Transverse colon (tissue), 4 donors: ENCODE measurements around the gene NCOA3. TPM values are rescaled to one million over a fixed set of nuclear protein-coding genes. Genes with fewer than 3 reads are reported as not detected.

Source experiments
- DNase-seq: peaks from one replicate; pipeline ENCODE4 v3.0.0-alpha.2; 2019
- H3K27ac ChIP-seq, 4 donors: fragments of 200-600 bp; sonication (generic); 2 replicates each; pipeline ENCODE4 v1.5.1; 2016 to 2018; ENCODE audit warnings: inconsistent platforms in 4 of 4
- H3K27me3 ChIP-seq: fragments of 200-600 bp; sonication (generic); 2 replicates; pipeline ENCODE4 v1.5.1; 2017; ENCODE audit warnings: inconsistent platforms
- H3K36me3 ChIP-seq, 4 donors: fragments of 200-600 bp; sonication (generic); 2 replicates each; pipeline ENCODE4 v1.5.1; 2017 to 2019; ENCODE audit warnings: inconsistent platforms in 4 of 4
- H3K4me1 ChIP-seq, 4 donors: fragments of 200-600 bp; sonication (generic); 2 replicates each; pipeline ENCODE4 v1.5.1; 2017 to 2020; ENCODE audit warnings: inconsistent platforms in 4 of 4
- H3K4me3 ChIP-seq, 4 donors: fragments of 200-600 bp; sonication (generic); 1 replicate in 1 of 4; 2 replicates in 3 of 4; pipeline versions ENCODE4 v1.5.1 to v1.6.1; 2017 to 2019; ENCODE audit warnings: inconsistent platforms in 4 of 4
- H3K9me3 ChIP-seq, 2 donors: fragments of 200-600 bp; sonication (generic); 2 replicates each; pipeline ENCODE4 v1.5.1; 2017 to 2019; ENCODE audit warnings: inconsistent platforms in 2 of 2
- CTCF ChIP-seq, 5 experiments: fragments of 200-600 bp in 3 of 5; fragments of 450-650 bp in 2 of 5; sonication (generic) in 3 of 5; IDR thresholded peaks; 1 replicate in 2 of 5; 2 replicates in 3 of 5; pipeline ENCODE4 v1.5.1; 2016 to 2017; ENCODE audit warnings: antibody characterized with exemption in 5 of 5, inconsistent platforms in 3 of 5, mild to moderate bottlenecking in 2 of 5, moderate library complexity in 1 of 5
- EP300 ChIP-seq: sonication (generic); formaldehyde crosslinking; IDR thresholded peaks from one replicate; pipeline ENCODE4 v1.6.1; 2017; ENCODE audit warnings: antibody characterized with exemption, low read depth
- POLR2A ChIP-seq: fragments of 450-650 bp; IDR thresholded peaks from one replicate; pipeline ENCODE4 v1.6.1; 2016; ENCODE audit warnings: antibody characterized with exemption, mild to moderate bottlenecking, moderate library complexity
- POLR2AphosphoS5 ChIP-seq, 3 donors: sonication (generic); formaldehyde crosslinking; IDR thresholded peaks; one replicate each; pipeline ENCODE4 v1.6.1; 2016; ENCODE audit warnings: antibody characterized with exemption in 3 of 3
- WGBS, 2 donors: methylation state at CpG; one replicate each; pipeline ENCODE4 v1.1.5; 2018; ENCODE audit warnings: low coverage in 1 of 2; 5-methylcytosine and 5-hydroxymethylcytosine counted together
- in situ Hi-C, 4 donors: fragments of 200-750 bp; cut with MboI; loops; one replicate each; pipeline versions ENCODE4 v1.15.0 to v1.15.1; 2017; ENCODE audit warnings: low sequenced_read_pairs in 3 of 4, low pct_ligation_motif_present in 1 of 4, low pct_unique_long_range_greater_than_20kb in 1 of 4
- intact Hi-C: fragments of 100-400 bp; cut with DNase I; formaldehyde crosslinking; loops from one replicate; pipeline ENCODE4 v1.15.1; 2023; ENCODE audit warnings: low total_unique reads
- total RNA-seq, 4 donors: library from RNA; depleted of rRNA; stranded (reverse); fragments of >200 nt; gene quantifications; one replicate each; pipeline ENCODE4 v1.1.0, GENCODE V29; 2016

Gene NCOA3
- total RNA-seq, 4 donors from 2014 or later = 9.2 to 39.1 (median 22.3) TPM

DNA sequence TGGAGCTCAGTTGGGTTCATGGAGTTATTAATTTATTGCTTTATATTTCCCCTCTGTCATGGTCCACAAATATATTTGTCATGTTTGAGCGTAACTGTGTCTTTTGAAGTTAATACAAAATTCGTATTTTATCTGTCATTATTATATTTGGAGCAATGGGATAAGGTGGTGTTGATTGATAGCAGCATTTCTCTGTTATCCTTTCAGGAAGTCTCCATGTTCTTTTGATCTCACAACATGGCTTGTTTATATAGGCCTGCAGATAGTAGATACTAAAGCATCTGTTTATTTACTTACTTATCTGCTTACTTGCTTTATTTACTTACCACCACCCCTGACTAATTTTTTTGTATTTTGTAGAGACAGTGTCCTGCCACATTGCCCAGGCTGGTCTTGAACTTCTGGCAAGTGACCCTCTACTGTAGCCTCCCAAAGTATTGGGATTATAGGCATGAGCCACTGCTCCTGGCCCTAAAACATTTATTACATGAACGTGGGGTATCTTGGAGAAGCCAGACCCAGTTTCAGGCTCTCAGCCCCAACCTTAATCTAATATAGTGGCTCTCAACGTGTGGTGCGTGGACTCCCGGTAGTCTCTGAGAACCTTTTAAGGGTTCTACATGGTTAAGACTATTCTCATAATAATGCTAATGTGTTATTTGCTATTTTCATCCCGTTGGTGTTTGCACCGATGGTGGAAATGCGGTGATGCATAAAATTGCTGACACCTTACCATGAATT is 104.2 kb downstream of the NCOA3 start:
- Histone ChIP-seq H3K4me1 (peaks cover 0 to 18% (median 2%) of the 10 kb centered on the region in 4 donors), H3K9me3 (no peaks in the 10 kb centered on the region), H3K27ac (no peak overlapping the region), H3K27me3 (no peaks in the 10 kb centered on the region), H3K36me3 (no peaks in the 10 kb centered on the region), H3K4me3 (no peak overlapping the region)
- intact Hi-C loops (no loop called here), in situ Hi-C loops (loop anchor here in 3 of 4 donors (25.0 kb wide), 4 partner anchors 219 to 419 kb away; no protein-coding TSS in a partner anchor)
- DNase-seq = no peak
- 87 to 88% methylated on average over 7 to 9 of the region's 9 CpGs for WGBS, 2 donors
- no peak for TF ChIP-seq POLR2A
- no peak for TF ChIP-seq EP300
- no peak for TF ChIP-seq CTCF (IDR thresholded peaks at IDR 0.05)
- TF ChIP-seq POLR2AphosphoS5 (IDR thresholded peaks at IDR 0.05) = no peak

GRCh38 chr20:47606414-47606982 is 104.8 kb downstream of the NCOA3 start:
- no peak for DNase-seq
- 94% methylated on average over 3 to 7 of the region's 7 CpGs for WGBS, 2 donors
- H3K36me3 ChIP-seq = no peaks in the 10 kb centered on the region
- intact Hi-C loops = no loop called here
- no peaks in the 10 kb centered on the region for H3K9me3 ChIP-seq
- no peak overlapping the region for H3K4me3 ChIP-seq
- in situ Hi-C loops = loop anchor here in 3 of 4 donors (25.0 kb wide), 4 partner anchors 219 to 419 kb away; no protein-coding TSS in a partner anchor
- no peaks in the 10 kb centered on the region for H3K27me3 ChIP-seq
- TF ChIP-seq POLR2AphosphoS5 (IDR thresholded peaks at IDR 0.05) (no peak), POLR2A (no peak), CTCF (IDR thresholded peaks at IDR 0.05) (no peak), EP300 (no peak)
- peaks cover 0 to 18% (median 2%) of the 10 kb centered on the region in 4 donors for H3K4me1 ChIP-seq
- H3K27ac ChIP-seq = no peak overlapping the region

DNA sequence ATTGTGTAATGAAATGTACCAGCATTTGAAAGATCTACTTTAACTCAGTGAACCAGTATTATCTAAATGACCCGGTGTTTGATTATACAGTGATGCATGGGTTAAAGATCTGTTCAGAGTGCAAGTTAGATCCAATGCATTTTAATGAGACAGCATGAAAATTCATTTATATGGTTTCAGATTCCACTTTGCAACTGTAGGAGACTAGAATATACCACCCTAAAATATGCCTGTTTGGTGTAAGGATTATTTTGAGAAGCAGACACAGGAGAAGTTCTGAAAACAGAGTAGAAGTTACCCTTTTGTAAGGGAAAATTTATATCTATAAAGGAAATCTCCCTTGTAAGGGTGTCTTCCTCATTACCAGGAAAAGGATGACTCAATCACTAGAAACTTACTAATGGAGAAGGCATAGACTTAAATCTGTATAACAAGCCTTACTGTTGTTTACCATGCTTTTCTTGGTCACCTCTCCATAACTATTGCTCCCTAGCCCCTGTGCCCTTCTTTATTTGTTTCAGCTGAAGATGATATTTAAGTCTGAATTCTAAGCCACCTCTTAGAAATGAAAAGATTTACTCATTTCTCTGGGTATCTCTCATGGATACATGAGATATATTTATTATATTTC is 105.4 kb downstream of the NCOA3 start:
- DNase-seq = no peak
- no peaks in the 10 kb centered on the region for H3K9me3 ChIP-seq
- H3K4me3 ChIP-seq = no peak overlapping the region
- no peaks in the 10 kb centered on the region for H3K36me3 ChIP-seq
- H3K4me1 ChIP-seq = peaks cover 0 to 14% (median 2%) of the 10 kb centered on the region in 4 donors
- 72 to 100% methylated on average over 1 of the region's 1 CpG for WGBS, 2 donors
- in situ Hi-C loops (loop anchor here in 3 of 4 donors (25.0 kb wide), 4 partner anchors 220 to 420 kb away; no protein-coding TSS in a partner anchor), intact Hi-C loops (no loop called here)
- H3K27me3 ChIP-seq = no peaks in the 10 kb centered on the region
- TF ChIP-seq EP300 (no peak), CTCF (IDR thresholded peaks at IDR 0.05) (no peak), POLR2A (no peak), POLR2AphosphoS5 (IDR thresholded peaks at IDR 0.05) (no peak)
- no peak overlapping the region for H3K27ac ChIP-seq

DNA sequence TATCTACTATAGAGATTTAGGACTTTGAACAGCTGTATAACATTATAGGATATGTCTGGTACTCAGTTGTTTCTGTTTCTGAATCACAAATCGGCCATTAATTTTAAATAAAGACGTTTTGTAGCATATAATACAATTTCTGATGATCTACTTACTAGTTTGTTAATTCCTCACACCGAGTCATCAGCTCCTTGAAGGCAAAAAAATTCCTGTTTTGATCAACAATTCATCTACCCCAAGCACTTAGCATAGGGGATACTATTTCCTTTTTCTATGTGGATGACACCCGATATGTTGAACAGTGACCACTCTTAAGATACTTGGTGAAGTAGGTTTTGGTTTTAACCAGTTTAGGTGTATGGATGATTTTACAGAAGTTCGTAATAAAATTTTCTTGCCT is 107.3 kb downstream of the NCOA3 start:
- Histone ChIP-seq H3K36me3 (no peaks in the 10 kb centered on the region), H3K27ac (no peak overlapping the region), H3K9me3 (no peaks in the 10 kb centered on the region), H3K4me1 (peaks cover 0 to 13% (median 2%) of the 10 kb centered on the region in 4 donors), H3K4me3 (no peak overlapping the region), H3K27me3 (no peaks in the 10 kb centered on the region)
- 80 to 91% methylated on average over 5 of the region's 5 CpGs for WGBS, 2 donors
- DNase-seq = no peak
- intact Hi-C loops (no loop called here), in situ Hi-C loops (loop anchor here in 3 of 4 donors (25.0 kb wide), 4 partner anchors 222 to 422 kb away; no protein-coding TSS in a partner anchor)
- TF ChIP-seq POLR2A (no peak), EP300 (no peak), POLR2AphosphoS5 (IDR thresholded peaks at IDR 0.05) (no peak), CTCF (IDR thresholded peaks at IDR 0.05) (no peak)
